ENCODE measurements around the gene PHF13. TPM values are rescaled to one million over a fixed set of nuclear protein-coding genes. Genes with fewer than 3 reads are reported as not detected.

PHF13 gene
- total and polyA plus RNA-seq, 9 of the 15 experiments (the other 6 are each of a cell fraction or from before 2014, with no cell fraction given), result 1.8 to 36.1 (median 11.7) TPM

GRCh38 chr1:6624710-6625583 lies 11.4 kb downstream of the PHF13 start, which contains the start of gene THAP3 (continued):
- TF ChIP-seq L3MBTL2 (IDR thresholded peaks at IDR 0.05) (peak; percentile 42; the same call in 1 of the 2 replicates), PCBP1 (IDR thresholded peaks at IDR 0.05; ENCODE audit: low read depth, low read length, poor library complexity, severe bottlenecking) (peak; percentile 83), NCOA6 (IDR thresholded peaks at IDR 0.05) (no peak), KDM4B (IDR thresholded peaks at IDR 0.05; ENCODE audit: borderline replicate concordance in 2 of 2, low read depth in 1 of 2) (0 out of 4 replicates have a peak, but pooled peaks of 1 of the 2 experiments have one; percentile 41), ZBED1 (IDR thresholded peaks at IDR 0.05) (peak; percentile 15; the same call in 1 of the 2 replicates), IRF9 (tag; IDR thresholded peaks at IDR 0.05) (no peak), TEAD4 (IDR thresholded peaks at IDR 0.05; ENCODE audit: low read length) (no peak), TEAD4 (CRISPR knock-in tag; IDR thresholded peaks at IDR 0.05; ENCODE audit: borderline replicate concordance) (peak; percentile 73; the same call in 1 of the 2 replicates), ZBTB1 (CRISPR knock-in tag; IDR thresholded peaks at IDR 0.05; ENCODE audit: borderline replicate concordance, low read depth) (peak; percentile 92), UBTF (IDR thresholded peaks at IDR 0.05; ENCODE audit: borderline replicate concordance in 1 of 2, low read depth in 2 of 2, low read length in 2 of 2) (peak in 1 of 2 experiments; percentile 91; a peak in 3 of 4 replicates), STAG1 (CRISPR knock-in tag; IDR thresholded peaks at IDR 0.05; ENCODE audit: borderline replicate concordance) (peak; percentile 5), ATF2 (CRISPR knock-in tag; IDR thresholded peaks at IDR 0.05) (0 out of 2 replicates have a peak, but pooled peaks have one; percentile 43), ZKSCAN8 (CRISPR knock-in tag; IDR thresholded peaks at IDR 0.05) (no peak), PURB (CRISPR knock-in tag; IDR thresholded peaks at IDR 0.05; ENCODE audit: low read depth) (no peak), CBX1 (IDR thresholded peaks at IDR 0.05; ENCODE audit: low read depth) (peak; percentile 14; the same call in 1 of the 2 replicates), XRCC4 (IDR thresholded peaks at IDR 0.05; ENCODE audit: extremely low read depth, insufficient read depth, insufficient read length) (no peak), CREB5 (CRISPR knock-in tag; IDR thresholded peaks at IDR 0.05) (no peak), ILF3 (IDR thresholded peaks at IDR 0.05; ENCODE audit: borderline replicate concordance) (peak; percentile 94; the same call in 1 of the 2 replicates), PRMT5 (CRISPR knock-in tag; IDR thresholded peaks at IDR 0.05) (peak; percentile 46; the same call in 1 of the 2 replicates)

All from K562 (cell line).